ENCODE data around the gene POTEE.
"Not testable (repeated sequence)": the region's sequence is repeated elsewhere in the genome, so short reads cannot be mapped to it uniquely, and the experiment has no call there.

Gene POTEE

GRCh38 chr2:131209030-131209772 lies at the start of gene POTEE:
Gene POTEE, plus strand, starts transcription at chr2:131209536. Its CDS starts 8,867 bp downstream, at chr2:131218403.
- DNase-seq = not testable (repeated sequence)

GRCh38 chr2:131165562-131165961 lies 43.8 kb upstream of the POTEE start:
- DNase-seq = not testable (repeated sequence)

- no peak for DNase-seq
Measured at GRCh38 chr2:131168538-131168937, 40.8 kb upstream of the POTEE start.

GRCh38 chr2:131178050-131178449 lies 31.3 kb upstream of the POTEE start:
- DNase-seq = not testable (repeated sequence)

- not testable (repeated sequence) for DNase-seq
Measured at GRCh38 chr2:131178721-131179418, 30.5 kb upstream of the POTEE start.

GRCh38 chr2:131181451-131181850 lies 27.9 kb upstream of the POTEE start:
- DNase-seq = not testable (repeated sequence)

GRCh38 chr2:131193421-131193820 lies 15.9 kb upstream of the POTEE start:
- DNase-seq = not testable (repeated sequence)

- DNase-seq = not testable (repeated sequence)
Measured at GRCh38 chr2:131196186-131196585, 13.2 kb upstream of the POTEE start.

- DNase-seq = no peak
Measured at GRCh38 chr2:131201098-131201497, 8.2 kb upstream of the POTEE start.

GRCh38 chr2:131207839-131208238 lies 1.5 kb upstream of the POTEE start:
- DNase-seq = not testable (repeated sequence)

- DNase-seq = not testable (repeated sequence)
Measured at GRCh38 chr2:131209773-131210104, 403 bp downstream of the POTEE start.

GRCh38 chr2:131210434-131211211 lies 1.3 kb downstream of the POTEE start:
- not testable (repeated sequence) for DNase-seq

- DNase-seq = not testable (repeated sequence)
Measured at GRCh38 chr2:131217238-131217986, 8.1 kb downstream of the POTEE start.

- not testable (repeated sequence) for DNase-seq
Measured at GRCh38 chr2:131235543-131236449, 26.5 kb downstream of the POTEE start.
